Peyer's patch (tissue), 4 donors: ENCODE results near the gene SURF2. TPM values are rescaled to one million over a fixed set of nuclear protein-coding genes. Genes with fewer than 3 reads are reported as not detected.
A peak's percentile ranks its signal among the peaks of the same experiment; 100 is the strongest.

Experiments used
- DNase-seq, 3 donors: peaks; one replicate each; pipeline ENCODE4 v3.0.0-alpha.2; 2017 to 2019
- H3K27ac ChIP-seq, 4 donors: fragments of 200-600 bp; sonication (generic); one replicate each; pipeline ENCODE4 v1.5.1; 2016 to 2019
- H3K27me3 ChIP-seq, 2 donors: fragments of 200-600 bp; sonication (generic); one replicate each; pipeline ENCODE4 v1.5.1; 2019
- H3K36me3 ChIP-seq, 3 donors: fragments of 200-600 bp; sonication (generic); one replicate each; pipeline ENCODE4 v1.5.1; 2016 to 2019
- H3K4me1 ChIP-seq, 4 donors: fragments of 200-600 bp; sonication (generic); one replicate each; pipeline ENCODE4 v1.5.1; 2016 to 2019
- H3K4me3 ChIP-seq, 4 donors: fragments of 200-600 bp; sonication (generic); 1 replicate in 3 of 4; 2 replicates in 1 of 4; pipeline ENCODE4 v1.5.1; 2016 to 2019; ENCODE audit warnings: mild to moderate bottlenecking in 1 of 4
- H3K9me3 ChIP-seq, 4 donors: fragments of 200-600 bp; sonication (generic); one replicate each; pipeline ENCODE4 v1.5.1; 2016 to 2019; ENCODE audit warnings: mild to moderate bottlenecking in 1 of 4
- CTCF ChIP-seq, 6 experiments: fragments of 450-650 bp in 4 of 6; fragments of 200-600 bp in 2 of 6; sonication (generic) in 1 of 6; IDR thresholded peaks; one replicate each; pipeline ENCODE4 v1.5.1; 2017 to 2019; ENCODE audit warnings: antibody characterized with exemption in 6 of 6, mild to moderate bottlenecking in 3 of 6, moderate library complexity in 1 of 6
- POLR2A ChIP-seq, 2 donors: fragments of 450-650 bp; IDR thresholded peaks; one replicate each; pipeline ENCODE4 v1.5.1; 2017; ENCODE audit warnings: antibody characterized with exemption in 2 of 2, mild to moderate bottlenecking in 2 of 2, moderate library complexity in 2 of 2
- total RNA-seq, 4 donors: library from RNA; depleted of rRNA; stranded (reverse); fragments of >200 nt; gene quantifications; one replicate each; pipeline ENCODE4 v1.1.0, GENCODE V29; 2016

The SURF2 gene
- total RNA-seq, 4 donors from 2014 or later: 5.4 to 18.9 (median 15.3) TPM

- H3K36me3 ChIP-seq: peaks cover 0 to 4% (median 0%) of the 10 kb centered on the region in 3 donors
- TF ChIP-seq CTCF (IDR thresholded peaks at IDR 0.05) (no peak), POLR2A (IDR thresholded peaks at IDR 0.05) (no peak)
- no peaks in the 10 kb centered on the region for H3K27me3 ChIP-seq
- H3K9me3 ChIP-seq: no peaks in the 10 kb centered on the region
- no peaks in the 10 kb centered on the region for H3K4me1 ChIP-seq
- H3K4me3 ChIP-seq: no peak overlapping the region
- no peak overlapping the region for H3K27ac ChIP-seq
- no peak for DNase-seq
Observed at GRCh38 chr9:133397895-133398294, 41.5 kb downstream of the SURF2 start.

- Histone ChIP-seq H3K9me3 (no peaks in the 10 kb centered on the region), H3K4me3 (no peak overlapping the region), H3K27ac (no peak overlapping the region), H3K27me3 (no peaks in the 10 kb centered on the region), H3K36me3 (peaks cover 0 to 14% (median 0%) of the 10 kb centered on the region in 3 donors), H3K4me1 (no peaks in the 10 kb centered on the region)
- DNase-seq: no peak
- no peak for TF ChIP-seq POLR2A (IDR thresholded peaks at IDR 0.05)
- TF ChIP-seq CTCF (IDR thresholded peaks at IDR 0.05): no peak
Observed at GRCh38 chr9:133400292-133400691, 43.9 kb downstream of the SURF2 start.

- peaks cover 0 to 26% (median 0%) of the 10 kb centered on the region in 3 donors for H3K36me3 ChIP-seq
- TF ChIP-seq POLR2A (IDR thresholded peaks at IDR 0.05) (no peak), CTCF (IDR thresholded peaks at IDR 0.05) (no peak)
- no peak for DNase-seq
- no peaks in the 10 kb centered on the region for H3K27me3 ChIP-seq
- H3K4me1 ChIP-seq: no peaks in the 10 kb centered on the region
- no peak overlapping the region for H3K4me3 ChIP-seq
- no peak overlapping the region for H3K27ac ChIP-seq
- no peaks in the 10 kb centered on the region for H3K9me3 ChIP-seq
Observed at GRCh38 chr9:133401588-133401987, 45.2 kb downstream of the SURF2 start.

- Histone ChIP-seq H3K9me3 (no peaks in the 10 kb centered on the region), H3K27ac (no peak overlapping the region), H3K4me1 (no peaks in the 10 kb centered on the region), H3K27me3 (no peaks in the 10 kb centered on the region), H3K4me3 (no peak overlapping the region), H3K36me3 (peaks cover 0 to 35% (median 0%) of the 10 kb centered on the region in 3 donors)
- no peak for TF ChIP-seq POLR2A (IDR thresholded peaks at IDR 0.05)
- no peak for TF ChIP-seq CTCF (IDR thresholded peaks at IDR 0.05)
- DNase-seq: no peak
Observed at GRCh38 chr9:133402689-133403088, 46.3 kb downstream of the SURF2 start.

GRCh38 chr9:133403766-133404453, 47.6 kb downstream of the SURF2 start:
- Histone ChIP-seq H3K36me3 (peaks cover 0 to 45% (median 0%) of the 10 kb centered on the region in 3 donors), H3K27me3 (no peaks in the 10 kb centered on the region), H3K27ac (no peak overlapping the region), H3K4me1 (no peaks in the 10 kb centered on the region), H3K4me3 (no peak overlapping the region), H3K9me3 (no peaks in the 10 kb centered on the region)
- peak in 2 of 3 donors; percentile 74 to 78 for DNase-seq
- TF ChIP-seq POLR2A (IDR thresholded peaks at IDR 0.05) (no peak), CTCF (IDR thresholded peaks at IDR 0.05) (peak; percentile 7 to 88 (median 76))
